Activated naive CD4-positive, alpha-beta T cell treated with anti-CD3 and anti-CD28 coated beads, Interleukin-2, amount 10 ng/mL, durations not matched to agents 7 days and 5 days (primary cell): Measurements from ENCODE around the gene PRKCA.

Source experiments
- CTCF ChIA-PET: fragments of 350-600 bp; sonication (Branson Sonifier 250); formaldehyde crosslinking; loops from one replicate; lab custom pipeline; 2021; ENCODE audit warnings: antibody characterized with exemption; lab: Charles Lee
- DNase-seq: peaks from one replicate; pipeline ENCODE4 v3.0.0-alpha.2; 2020
- H3K27ac Mint-ChIP-seq: one replicate; pipeline ENCODE4 v1.8.0; 2021; ENCODE audit warnings: mild to moderate bottlenecking, moderate library complexity, mixed read lengths
- H3K27me3 Mint-ChIP-seq: one replicate; pipeline ENCODE4 v1.8.0; 2021; ENCODE audit warnings: mild to moderate bottlenecking, mixed read lengths
- H3K36me3 Mint-ChIP-seq: one replicate; pipeline ENCODE4 v1.8.0; 2021; ENCODE audit warnings: mixed read lengths
- H3K4me1 Mint-ChIP-seq: one replicate; pipeline ENCODE4 v1.8.0; 2021; ENCODE audit warnings: mixed read lengths
- H3K4me3 Mint-ChIP-seq: one replicate; pipeline ENCODE4 v1.8.0; 2021; ENCODE audit warnings: mild to moderate bottlenecking, moderate library complexity, mixed read lengths
- H3K9me3 Mint-ChIP-seq: one replicate; pipeline ENCODE4 v1.8.0; 2021; ENCODE audit warnings: mixed read lengths

Gene PRKCA

DNA sequence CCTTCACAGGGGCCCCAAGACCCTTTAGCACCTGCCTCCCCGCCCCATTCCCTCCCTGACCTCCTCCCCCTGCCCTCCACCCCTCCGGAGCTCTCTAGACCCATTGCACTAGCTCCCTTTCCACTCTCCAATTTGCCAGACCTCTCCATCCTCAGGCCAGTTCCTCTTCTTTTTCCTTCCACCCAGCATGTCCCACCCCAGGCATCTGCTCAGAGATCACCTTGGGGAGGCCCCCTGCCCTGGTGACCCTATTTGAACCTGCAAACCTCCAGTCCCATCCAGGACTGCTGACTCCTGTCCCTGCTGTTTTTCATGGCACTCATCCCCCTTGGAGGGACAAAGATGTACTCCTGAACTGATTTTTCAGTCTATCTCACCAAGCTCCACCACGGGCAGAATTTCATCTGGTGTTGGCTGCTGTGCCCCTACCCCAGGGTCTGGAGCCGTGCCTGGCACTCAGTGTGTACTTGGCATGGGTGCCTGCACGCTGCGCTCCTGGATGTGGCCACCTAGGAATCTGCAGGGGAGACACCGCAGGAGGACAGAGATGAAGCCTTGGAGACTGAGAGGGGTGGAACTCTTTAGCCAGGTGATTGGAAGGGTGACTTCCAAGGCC lies 446.9 kb downstream of the PRKCA start:
- DNase-seq, result no peak
- no peaks in the 10 kb centered on the region for H3K9me3 Mint-ChIP-seq
- no peak overlapping the region for H3K4me3 Mint-ChIP-seq
- peak overlapping the region; percentile 38 for H3K27ac Mint-ChIP-seq
- CTCF ChIA-PET, result no interaction called here
- H3K27me3 Mint-ChIP-seq, result no peaks in the 10 kb centered on the region
- peaks cover 44% of the 10 kb centered on the region for H3K36me3 Mint-ChIP-seq
- no peaks in the 10 kb centered on the region for H3K4me1 Mint-ChIP-seq

DNA sequence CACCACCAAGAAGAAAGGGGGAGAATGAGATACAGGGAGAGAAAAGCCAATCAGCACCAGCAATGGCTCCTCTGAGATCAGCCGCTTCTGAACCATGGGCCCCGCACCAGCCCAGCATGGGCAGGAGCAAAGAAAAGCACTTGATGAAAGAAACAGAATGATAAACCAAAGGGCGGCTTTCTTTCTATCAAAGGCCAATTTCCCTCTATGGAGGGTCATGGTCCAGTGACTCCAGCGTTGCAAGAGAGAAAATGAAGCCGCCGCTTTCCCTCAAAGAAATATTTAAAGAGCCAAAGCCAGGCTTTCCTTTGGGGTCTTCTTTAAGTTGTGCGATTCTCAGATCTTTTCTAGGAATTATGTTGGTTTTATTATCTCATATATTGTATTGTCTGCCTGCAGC lies 447.7 kb downstream of the PRKCA start:
- CTCF ChIA-PET, result no interaction called here
- Mint-ChIP-seq H3K27me3 (no peaks in the 10 kb centered on the region), H3K4me3 (no peak overlapping the region)

DNA sequence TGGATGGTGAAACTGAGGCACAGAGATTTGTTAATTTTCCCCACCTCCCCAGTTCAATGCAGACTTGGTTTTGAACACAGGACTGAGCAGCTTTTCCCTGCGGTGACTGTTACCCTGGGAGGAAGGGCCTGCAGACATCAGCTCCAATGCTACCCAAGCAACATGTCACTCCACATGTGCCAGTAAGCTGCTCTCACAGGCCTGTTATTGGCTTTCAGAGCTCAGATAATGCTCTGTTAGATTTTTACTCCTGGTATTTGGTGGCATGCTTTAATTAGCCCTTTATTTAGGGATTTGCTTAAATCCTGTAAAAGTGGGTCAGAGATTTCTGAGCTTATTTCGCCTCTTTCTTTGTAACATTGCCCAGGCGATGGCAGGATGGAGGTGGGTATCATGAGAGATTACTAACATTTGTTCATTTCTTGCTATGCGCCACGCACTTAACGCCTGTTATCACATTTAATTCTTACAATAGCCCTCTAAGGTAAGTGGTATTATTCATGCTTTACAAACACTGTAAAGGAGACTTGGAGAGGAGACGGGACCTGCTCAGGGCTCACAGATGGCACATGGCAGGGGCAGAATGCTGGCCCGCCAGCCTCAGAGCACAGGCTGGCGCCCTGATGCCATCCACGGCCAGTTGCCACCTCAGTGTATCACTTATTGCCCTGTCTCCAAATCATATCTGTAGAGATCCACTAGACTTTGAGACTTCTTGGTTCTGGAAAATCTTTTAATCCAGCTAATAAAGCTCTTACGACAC lies 448.5 kb downstream of the PRKCA start:
- no peak for DNase-seq
- H3K9me3 Mint-ChIP-seq, result no peaks in the 10 kb centered on the region
- CTCF ChIA-PET, result no interaction called here
- no peaks in the 10 kb centered on the region for H3K4me1 Mint-ChIP-seq
- H3K36me3 Mint-ChIP-seq, result peaks cover 49% of the 10 kb centered on the region
- no peaks in the 10 kb centered on the region for H3K27me3 Mint-ChIP-seq
- H3K27ac Mint-ChIP-seq, result no peak overlapping the region
- no peak overlapping the region for H3K4me3 Mint-ChIP-seq

More for the DNA sequence above, 447.7 kb downstream of the PRKCA start:
- peaks cover 49% of the 10 kb centered on the region for H3K36me3 Mint-ChIP-seq
- no peak for DNase-seq
- H3K9me3 Mint-ChIP-seq, result no peaks in the 10 kb centered on the region
- no peaks in the 10 kb centered on the region for H3K4me1 Mint-ChIP-seq
- no peak overlapping the region for H3K27ac Mint-ChIP-seq

DNA sequence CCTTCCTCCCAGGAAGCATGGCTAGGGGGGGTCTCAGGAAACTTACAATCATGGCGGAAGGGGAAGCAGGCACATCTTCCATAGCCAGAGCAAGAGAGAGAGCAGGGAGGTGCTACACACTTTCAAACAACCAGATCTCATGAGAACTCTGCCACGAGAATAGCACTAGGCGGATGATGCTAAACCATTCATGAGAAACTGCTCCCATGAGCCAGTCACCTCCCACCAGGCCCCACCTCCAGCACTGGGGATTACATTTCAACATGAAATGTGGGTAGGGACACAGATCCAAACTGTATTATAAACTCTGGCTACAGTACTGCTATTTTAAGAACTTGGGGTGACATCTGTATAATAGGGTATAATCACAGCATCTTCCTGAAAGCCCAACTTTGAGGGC lies 449.4 kb downstream of the PRKCA start:
- Mint-ChIP-seq H3K36me3 (peaks cover 47% of the 10 kb centered on the region), H3K27me3 (no peaks in the 10 kb centered on the region), H3K27ac (no peak overlapping the region), H3K9me3 (no peaks in the 10 kb centered on the region), H3K4me3 (no peak overlapping the region), H3K4me1 (no peaks in the 10 kb centered on the region)
- CTCF ChIA-PET, result no interaction called here
- DNase-seq, result no peak

DNA sequence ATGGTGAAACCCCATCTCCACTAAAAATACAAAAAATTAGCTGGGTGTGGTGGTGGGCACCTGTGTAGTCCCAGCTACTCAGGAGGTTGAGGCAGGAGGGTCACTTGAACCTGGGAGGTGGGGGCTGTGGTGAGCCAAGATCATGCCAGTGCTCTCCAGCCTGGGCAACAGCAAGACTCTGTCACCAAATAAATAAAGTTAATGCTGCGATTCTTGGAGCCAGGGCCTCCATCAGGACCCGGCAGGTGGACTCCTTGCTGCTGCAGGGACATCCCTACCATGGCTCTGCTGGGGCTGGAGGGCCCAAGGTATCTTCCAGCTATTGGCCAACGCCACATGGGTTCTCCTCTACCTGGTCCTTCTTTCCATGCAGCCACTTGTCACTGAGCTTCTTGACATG lies 450.0 kb downstream of the PRKCA start:
- CTCF ChIA-PET, result no interaction called here
- Mint-ChIP-seq H3K36me3 (peaks cover 50% of the 10 kb centered on the region), H3K9me3 (no peaks in the 10 kb centered on the region), H3K27me3 (no peaks in the 10 kb centered on the region), H3K27ac (no peak overlapping the region), H3K4me1 (no peaks in the 10 kb centered on the region), H3K4me3 (no peak overlapping the region)
- DNase-seq, result no peak

DNA sequence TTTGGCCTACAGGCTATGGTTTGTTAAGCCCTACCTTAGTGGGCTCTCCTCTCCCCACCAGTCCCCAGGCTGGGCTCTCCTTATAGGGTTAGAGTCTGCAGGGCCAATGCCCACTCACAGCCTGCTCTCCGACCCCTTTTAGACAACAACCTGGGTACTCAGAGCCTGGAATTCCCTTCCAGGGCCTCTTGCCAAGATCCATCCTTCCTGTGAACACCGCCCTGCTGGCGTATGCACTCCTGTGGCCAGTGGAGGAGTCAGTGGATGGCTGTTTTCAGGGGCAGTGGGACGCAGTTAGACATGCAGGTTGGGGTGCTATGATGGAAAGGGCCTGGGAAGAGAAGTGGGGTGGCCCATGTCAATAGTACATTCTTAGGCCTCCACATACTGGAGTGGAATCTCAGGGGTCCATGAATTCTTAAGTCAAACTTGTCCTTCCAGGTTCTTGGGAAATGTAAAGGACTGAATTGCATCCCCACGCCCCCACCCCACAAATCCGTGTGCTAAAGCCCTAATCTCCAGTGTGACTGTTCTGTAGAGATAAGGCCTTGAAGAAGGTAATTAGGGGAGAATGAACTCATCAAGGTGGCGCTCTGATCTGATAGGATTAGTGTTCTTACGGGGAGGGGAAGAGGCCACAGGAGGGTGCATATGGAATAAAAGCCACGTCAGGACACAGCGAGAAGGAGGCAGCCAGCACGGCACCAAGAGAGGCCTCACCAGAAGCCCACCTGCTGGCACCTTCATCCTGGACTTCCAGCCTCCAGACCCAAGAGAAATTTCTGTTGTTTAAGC lies 450.9 kb downstream of the PRKCA start:
- Mint-ChIP-seq H3K9me3 (no peaks in the 10 kb centered on the region), H3K4me3 (no peak overlapping the region), H3K27ac (no peak overlapping the region), H3K36me3 (peaks cover 48% of the 10 kb centered on the region), H3K4me1 (no peaks in the 10 kb centered on the region), H3K27me3 (no peaks in the 10 kb centered on the region)
- CTCF ChIA-PET, result no interaction called here
- DNase-seq, result no peak

DNA sequence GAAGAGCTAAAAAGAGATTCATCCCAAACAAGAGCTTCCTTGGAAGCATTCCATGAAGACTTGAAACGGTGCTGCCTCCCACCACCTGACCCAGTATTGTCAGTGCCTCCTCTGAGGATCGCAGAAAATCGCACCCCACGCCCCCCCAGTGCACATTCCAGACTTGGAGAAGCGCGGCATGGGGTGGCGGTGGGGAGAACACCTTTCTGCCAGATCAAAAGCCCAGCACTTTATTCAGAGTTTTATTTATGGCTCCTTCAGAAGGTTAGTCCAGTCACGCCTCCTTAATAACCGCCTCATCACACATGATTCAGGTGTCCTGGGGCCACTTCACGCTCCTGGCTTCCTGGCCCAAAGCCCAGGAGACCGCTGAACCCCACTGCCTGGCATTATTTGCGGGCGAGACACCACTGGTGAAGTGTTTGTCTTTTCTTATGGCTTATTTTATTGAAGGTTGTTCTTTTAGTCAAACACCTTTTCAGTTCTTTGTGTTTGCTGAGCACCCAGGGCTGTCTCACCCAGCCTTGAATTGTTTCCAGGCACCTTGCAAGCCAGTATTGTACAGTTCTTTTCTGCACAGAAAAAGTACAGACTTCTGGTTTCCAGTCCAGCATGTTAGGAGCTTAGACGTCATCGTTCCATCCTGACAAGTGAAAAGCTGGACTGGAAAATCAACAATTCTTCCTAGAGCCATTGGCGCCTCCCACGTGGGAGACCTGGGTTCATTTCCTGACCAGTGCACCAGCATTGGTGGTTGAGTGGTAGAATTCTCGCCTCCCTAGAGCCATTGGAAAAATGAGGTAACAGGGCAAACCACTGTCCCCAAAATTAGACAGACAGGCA lies 452.9 kb downstream of the PRKCA start:
- Mint-ChIP-seq H3K36me3 (peaks cover 49% of the 10 kb centered on the region), H3K4me3 (no peak overlapping the region)
- CTCF ChIA-PET, result no interaction called here

DNA sequence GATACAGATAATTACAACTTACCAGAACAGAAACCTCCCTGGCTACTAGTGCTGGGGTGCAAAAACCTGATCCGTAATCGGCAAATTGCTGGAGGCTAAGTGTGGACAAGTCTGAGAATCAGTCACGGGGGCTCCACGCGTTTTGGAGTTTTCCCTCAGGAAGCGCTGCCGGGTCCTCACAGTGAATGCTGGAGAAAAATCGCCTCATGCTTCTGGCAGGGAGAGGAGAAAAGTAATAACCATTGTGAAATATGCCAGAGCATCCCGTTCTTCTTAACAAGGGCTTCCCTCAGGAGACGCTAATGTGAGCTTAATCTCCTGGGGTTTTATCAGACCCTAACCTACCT lies 453.5 kb downstream of the PRKCA start:
- Mint-ChIP-seq H3K9me3 (no peaks in the 10 kb centered on the region), H3K27me3 (no peaks in the 10 kb centered on the region), H3K4me1 (no peaks in the 10 kb centered on the region), H3K4me3 (no peak overlapping the region), H3K27ac (no peak overlapping the region), H3K36me3 (peaks cover 44% of the 10 kb centered on the region)
- CTCF ChIA-PET, result no interaction called here
- DNase-seq, result no peak

More for the DNA sequence above, 452.9 kb downstream of the PRKCA start:
- Mint-ChIP-seq H3K4me1 (no peaks in the 10 kb centered on the region), H3K9me3 (no peaks in the 10 kb centered on the region), H3K27ac (no peak overlapping the region), H3K27me3 (no peaks in the 10 kb centered on the region)
- no peak for DNase-seq

DNA sequence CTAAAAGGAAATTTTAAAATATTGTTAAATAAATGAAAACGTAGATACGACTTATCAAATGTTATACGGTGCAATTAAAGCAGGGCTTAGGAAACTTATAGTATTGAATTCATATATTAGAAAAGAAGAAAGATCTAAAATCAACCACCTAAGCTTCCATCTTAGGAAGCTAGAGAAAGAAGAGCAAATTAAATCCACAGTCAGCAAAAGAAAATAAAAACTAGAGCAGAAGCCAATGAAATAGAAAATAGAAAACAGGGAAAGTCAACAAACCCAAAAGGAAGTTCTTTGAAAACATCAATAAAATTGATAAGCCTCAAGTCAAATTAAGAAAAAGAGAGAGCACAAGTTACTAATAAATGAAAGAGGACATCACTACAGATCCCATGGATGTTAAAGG lies 457.9 kb downstream of the PRKCA start:
- Mint-ChIP-seq H3K9me3 (no peaks in the 10 kb centered on the region), H3K27me3 (no peaks in the 10 kb centered on the region), H3K4me3 (no peak overlapping the region), H3K4me1 (no peaks in the 10 kb centered on the region), H3K27ac (no peak overlapping the region), H3K36me3 (peaks cover 34% of the 10 kb centered on the region)
- no peak for DNase-seq
- CTCF ChIA-PET, result no interaction called here

DNA sequence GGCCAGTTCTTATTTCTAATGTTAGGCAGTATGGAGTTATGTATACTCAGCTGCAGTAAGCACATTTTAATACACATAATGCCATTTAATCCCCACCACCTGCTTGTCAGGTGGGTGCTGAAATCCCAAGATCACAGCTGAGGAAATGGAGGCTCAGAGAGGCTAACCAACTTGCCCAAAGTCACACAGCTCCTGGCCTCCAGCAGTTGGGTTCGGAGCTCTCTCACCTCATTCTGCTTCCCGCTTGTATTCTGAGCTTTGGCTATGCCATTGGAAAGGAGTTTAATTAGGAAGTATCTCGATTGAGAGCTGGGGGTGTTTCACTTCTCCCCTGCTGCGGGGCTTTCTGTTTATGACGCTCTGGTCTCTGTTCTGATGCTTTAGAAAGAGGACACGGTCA lies 459.9 kb downstream of the PRKCA start:
- H3K9me3 Mint-ChIP-seq, result no peaks in the 10 kb centered on the region
- no peak for DNase-seq
- H3K36me3 Mint-ChIP-seq, result peaks cover 32% of the 10 kb centered on the region
- no peaks in the 10 kb centered on the region for H3K27me3 Mint-ChIP-seq
- no peak overlapping the region for H3K4me3 Mint-ChIP-seq
- CTCF ChIA-PET, result no interaction called here
- H3K27ac Mint-ChIP-seq, result no peak overlapping the region
- peaks cover 5% of the 10 kb centered on the region for H3K4me1 Mint-ChIP-seq

DNA sequence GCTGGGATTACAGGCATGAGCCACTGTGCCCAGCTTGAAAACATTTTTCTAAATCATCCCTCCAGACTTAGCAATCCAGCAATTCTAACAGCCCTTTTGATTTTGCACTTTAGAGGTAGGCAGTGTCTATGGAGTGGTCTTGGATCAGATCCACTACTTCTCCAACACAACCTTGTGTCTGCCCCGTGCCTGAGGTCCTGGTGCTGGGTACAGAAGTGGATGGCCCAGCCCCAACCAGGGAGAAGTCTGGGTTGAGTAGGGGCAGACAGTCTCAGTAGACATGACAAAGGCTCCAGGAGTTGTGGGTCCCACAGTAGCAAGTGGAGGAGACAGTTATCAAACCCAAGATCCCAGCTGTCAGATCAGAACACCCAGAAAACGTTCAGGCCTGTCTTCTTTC lies 460.6 kb downstream of the PRKCA start:
- Mint-ChIP-seq H3K4me1 (peaks cover 6% of the 10 kb centered on the region), H3K9me3 (no peaks in the 10 kb centered on the region), H3K4me3 (no peak overlapping the region), H3K27ac (peak overlapping the region; percentile 69), H3K27me3 (no peaks in the 10 kb centered on the region), H3K36me3 (peaks cover 36% of the 10 kb centered on the region)
- no peak for DNase-seq
- CTCF ChIA-PET, result no interaction called here

DNA sequence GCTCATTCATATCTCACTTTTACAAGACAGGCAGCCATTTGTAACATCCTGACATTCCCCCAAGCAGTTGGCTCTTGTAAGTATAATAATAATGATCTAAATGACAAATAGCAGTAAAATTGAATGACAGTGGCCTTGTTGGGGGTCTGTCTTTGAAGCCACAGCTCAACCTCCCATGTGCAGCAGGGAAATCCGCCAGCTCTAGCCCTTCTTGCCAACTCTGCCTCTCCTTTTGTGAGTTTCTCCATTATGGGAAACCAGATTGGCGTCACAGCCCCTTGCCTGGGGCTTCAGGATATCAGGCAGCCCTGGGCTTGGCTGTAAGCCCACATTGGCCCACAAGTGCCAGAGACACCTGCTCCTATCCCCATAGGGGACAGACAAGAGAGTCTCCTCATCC lies 462.1 kb downstream of the PRKCA start:
- Mint-ChIP-seq H3K4me3 (no peak overlapping the region), H3K36me3 (peaks cover 35% of the 10 kb centered on the region), H3K27ac (peak overlapping the region; percentile 37), H3K4me1 (peaks cover 6% of the 10 kb centered on the region), H3K9me3 (no peaks in the 10 kb centered on the region), H3K27me3 (no peaks in the 10 kb centered on the region)
- no peak for DNase-seq
- CTCF ChIA-PET, result no interaction called here

DNA sequence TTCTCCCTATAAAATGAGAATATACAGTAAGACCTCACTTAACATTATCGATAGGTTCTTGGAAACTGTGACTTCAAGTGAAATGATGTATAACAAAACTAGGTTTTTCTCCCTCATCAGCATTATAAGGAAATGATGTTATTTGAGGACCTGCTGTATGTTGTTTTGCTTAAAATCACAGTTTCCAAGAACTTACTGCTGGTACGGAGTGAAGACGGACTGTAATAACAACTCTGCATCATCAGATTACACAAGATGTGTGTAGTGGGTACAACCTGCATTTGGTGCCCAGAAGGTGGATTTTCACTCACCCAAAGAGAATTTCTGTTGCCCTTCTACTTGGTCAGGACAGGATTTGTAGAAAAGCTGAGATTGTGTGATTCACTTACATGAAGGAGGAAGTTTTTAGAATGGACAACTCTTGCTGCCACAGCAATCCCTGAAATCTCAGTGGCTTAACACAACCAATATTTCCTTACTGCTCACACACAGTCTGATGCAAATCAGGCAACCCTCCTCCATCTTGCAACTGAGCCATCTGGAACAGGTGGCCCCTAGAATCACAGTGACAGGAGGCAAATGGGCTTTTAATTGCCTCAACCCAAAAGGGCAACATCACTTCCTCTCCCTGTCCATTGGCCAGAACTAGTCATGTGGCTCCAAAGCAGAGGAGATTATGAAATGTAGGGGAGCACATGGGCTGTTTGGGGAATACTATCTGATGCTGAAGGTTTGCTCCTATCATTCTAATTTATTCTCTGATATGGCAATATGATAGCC lies 464.9 kb downstream of the PRKCA start:
- DNase-seq, result no peak
- CTCF ChIA-PET, result no interaction called here

More for the DNA sequence above, 464.9 kb downstream of the PRKCA start:
- H3K4me1 Mint-ChIP-seq, result peaks cover 6% of the 10 kb centered on the region
- no peaks in the 10 kb centered on the region for H3K9me3 Mint-ChIP-seq
- peak overlapping the region; percentile 69 for H3K27ac Mint-ChIP-seq
- no peak overlapping the region for H3K4me3 Mint-ChIP-seq
- no peaks in the 10 kb centered on the region for H3K27me3 Mint-ChIP-seq
- H3K36me3 Mint-ChIP-seq, result peaks cover 27% of the 10 kb centered on the region
